Measurements from ENCODE around the gene IL22.
"Not testable (repeated sequence)": the region's sequence is repeated elsewhere in the genome, so short reads cannot be mapped to it uniquely, and the experiment has no call there.

Gene IL22

DNA sequence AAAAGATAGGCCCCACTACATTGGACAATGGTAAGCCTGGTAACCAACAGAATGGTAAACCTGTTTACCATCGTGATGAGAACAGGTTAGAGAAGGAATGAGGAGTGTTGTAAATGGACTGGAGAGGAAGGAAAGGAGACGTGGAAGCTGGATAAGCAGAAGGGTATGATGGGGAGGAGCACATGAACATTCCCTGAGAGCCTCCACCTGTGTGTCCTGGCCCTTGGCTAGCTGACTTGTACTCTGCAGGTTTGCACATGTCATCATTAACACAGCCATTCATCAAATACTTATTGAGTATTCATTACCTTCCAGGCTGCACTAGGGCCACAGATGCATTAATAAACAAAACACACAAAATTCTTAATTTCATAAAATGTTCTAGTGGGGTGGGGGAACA, 23.4 kb downstream of the IL22 start:
- no peak for DNase-seq (ENCODE audit: low read depth)

DNA sequence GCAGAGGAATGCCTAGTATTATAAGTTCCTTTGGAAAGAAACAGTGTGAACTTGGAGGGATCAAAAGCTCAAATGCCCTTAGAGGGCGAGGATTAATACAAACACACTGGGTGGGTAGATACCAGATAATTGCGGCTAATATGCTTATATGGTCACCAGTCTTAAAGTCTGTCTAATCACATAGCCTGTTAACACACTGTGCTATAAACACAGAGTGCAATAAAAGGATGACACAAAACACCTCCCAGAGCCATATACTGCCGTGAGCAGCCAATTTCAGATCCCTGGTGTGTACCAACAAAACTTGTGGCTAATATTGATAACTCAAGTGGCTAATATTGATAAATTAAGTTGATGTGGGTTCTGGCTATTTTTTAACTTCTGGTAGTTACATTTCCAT, 26.0 kb downstream of the IL22 start:
- no peak for DNase-seq (ENCODE audit: low read depth)

DNA sequence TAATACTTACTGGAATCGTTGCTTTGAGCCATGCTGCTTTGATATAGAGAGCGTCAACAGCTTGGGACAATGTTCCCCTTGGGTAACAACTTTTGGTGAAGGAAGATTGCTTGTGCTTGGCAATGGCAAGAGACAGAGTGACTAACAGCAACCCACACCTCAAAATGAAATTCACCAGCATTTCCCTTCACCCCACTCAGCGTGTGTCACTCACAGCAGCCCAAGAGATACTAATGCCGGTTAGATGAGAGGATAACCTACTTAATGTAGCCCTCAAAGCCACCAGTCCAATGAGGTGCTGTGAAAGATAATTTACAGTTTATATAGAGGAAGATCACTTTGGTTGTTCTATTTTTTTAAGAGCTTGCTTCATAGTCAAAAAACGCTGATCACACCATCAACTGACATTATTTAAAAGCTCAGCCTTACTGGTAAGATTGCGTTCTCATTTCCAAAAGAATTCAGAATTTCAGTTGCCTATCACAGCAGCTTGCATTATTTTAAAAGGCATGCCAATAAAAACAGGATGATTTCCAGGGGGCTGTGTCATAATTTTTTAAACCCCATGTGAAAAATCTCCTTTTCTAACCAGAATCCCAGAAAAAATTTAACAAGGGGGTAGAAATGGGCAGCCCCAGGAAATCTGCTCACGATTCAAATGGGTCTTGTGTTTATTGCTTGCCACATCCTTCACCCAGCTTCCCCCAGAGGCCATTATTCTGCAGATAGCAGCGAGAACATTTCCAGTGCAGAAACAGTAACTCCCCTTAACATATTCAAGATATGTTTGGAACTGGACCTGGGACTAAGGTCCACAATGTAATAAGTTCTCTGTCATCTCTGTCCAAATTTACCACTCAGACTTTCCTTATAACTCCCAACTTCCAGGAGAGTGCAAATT, 27.6 kb downstream of the IL22 start, which contains the start of gene IL26:
Gene IL26, minus strand, starts transcription at position 235 of the 901 bp plus-strand sequence. Its CDS starts 54 bp downstream, at position 181.
- DNase-seq (ENCODE audit: low read depth), result no peak

DNA sequence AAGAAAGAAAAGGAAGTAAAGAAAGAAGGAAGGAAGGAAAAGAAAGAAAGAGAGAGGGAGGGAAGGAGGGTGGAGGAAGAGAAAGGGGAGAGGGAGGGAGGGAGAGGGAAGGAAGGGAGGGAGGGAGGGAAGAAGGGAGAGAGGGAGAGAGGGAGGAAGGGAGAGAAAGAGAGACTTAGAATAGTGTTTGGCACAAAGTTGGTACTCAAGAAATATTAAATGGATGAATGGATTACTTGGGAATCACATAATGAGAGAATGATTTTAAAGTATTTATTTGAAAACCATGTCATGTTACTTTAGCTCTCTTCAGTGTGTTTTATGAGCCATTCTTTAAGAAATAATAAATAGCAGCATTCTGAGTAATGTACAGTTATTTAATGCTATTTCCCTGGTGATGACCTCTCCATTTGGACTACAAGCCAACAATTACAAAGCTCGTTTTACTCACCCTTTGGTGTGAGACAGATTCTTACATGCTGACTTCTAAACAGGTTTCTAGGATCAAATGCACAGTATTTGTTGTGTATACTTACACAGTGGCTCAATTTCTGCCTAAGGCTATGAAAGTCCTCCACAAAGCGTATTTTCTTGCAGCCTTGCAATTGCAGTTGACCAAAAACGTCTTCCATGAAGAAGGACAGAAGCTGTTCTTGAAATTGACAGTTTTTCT, 28.7 kb downstream of the IL22 start:
- no peak for DNase-seq (ENCODE audit: low read depth)

- DNase-seq (ENCODE audit: low read depth), result peak; percentile 35
These were observed 30.2 kb downstream of the IL22 start for GRCh38 chr12:68223067-68223747.

GRCh38 chr12:68222326-68222725, 31.1 kb downstream of the IL22 start:
- DNase-seq (ENCODE audit: low read depth), result no peak

GRCh38 chr12:68221497-68221896, 31.9 kb downstream of the IL22 start:
- no peak for DNase-seq (ENCODE audit: low read depth)

- DNase-seq (ENCODE audit: low read depth), result no peak
These were observed 42.5 kb downstream of the IL22 start for GRCh38 chr12:68210875-68211274.

GRCh38 chr12:68209048-68209728, 44.2 kb downstream of the IL22 start:
- DNase-seq (ENCODE audit: low read depth), result not testable (repeated sequence)

DNA sequence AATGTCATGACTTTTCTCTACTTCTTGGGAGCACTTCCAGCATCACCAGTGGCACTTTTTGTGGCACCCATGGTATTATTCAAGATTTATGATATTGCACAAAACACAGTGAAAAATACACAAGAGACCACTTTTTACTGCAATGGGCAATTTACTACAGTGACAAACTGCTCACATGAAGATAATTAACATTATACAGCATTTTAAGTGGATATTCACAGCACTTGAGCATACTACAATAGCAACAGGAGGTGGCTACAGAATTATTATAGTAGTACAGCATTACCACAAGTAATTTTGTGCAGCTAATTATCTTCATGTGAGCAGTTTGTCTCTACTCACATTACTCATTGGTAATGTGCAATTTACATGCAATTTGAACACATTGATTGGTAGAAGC, 46.1 kb downstream of the IL22 start:
- DNase-seq (ENCODE audit: low read depth), result no peak

DNA sequence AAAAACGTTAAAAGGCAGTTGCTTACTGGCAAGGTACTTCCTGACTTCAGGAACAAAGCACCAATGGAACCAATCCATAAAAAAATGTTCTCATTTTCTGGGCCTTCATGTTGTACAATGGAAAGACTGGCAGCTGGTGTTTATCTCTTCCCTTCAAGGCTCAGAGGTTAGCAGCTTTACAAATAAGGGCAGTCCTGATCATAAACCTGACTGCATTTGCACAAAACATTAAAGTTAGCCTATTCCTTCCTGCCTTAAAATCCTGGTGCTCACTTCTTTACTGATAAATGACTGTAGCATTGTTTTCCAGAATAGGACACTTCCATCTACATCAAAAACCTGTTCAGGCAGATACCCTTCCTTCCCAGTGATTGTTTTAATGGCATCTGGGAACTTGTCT, 47.0 kb downstream of the IL22 start:
- DNase-seq (ENCODE audit: low read depth), result no peak

DNA sequence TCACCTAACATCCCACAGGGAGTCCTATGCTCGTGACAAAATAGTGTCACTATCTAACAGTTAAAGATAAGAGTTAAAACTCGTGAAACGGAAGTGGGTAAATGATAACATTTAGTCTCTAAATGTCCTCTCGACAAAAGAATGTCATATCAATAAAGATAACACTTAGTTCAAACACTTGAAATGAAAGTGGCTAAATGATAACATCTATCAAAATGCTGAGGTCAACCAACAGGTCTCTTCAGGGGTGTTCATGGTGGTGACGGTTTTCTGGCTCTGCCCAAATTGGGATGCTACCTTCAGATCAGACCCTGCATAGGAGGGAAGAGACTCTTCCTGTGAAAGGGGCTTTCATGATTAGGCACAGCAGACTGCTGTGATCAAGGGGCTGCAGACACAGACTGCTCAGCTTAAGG, 49.9 kb downstream of the IL22 start:
- no peak for DNase-seq (ENCODE audit: low read depth)

DNA sequence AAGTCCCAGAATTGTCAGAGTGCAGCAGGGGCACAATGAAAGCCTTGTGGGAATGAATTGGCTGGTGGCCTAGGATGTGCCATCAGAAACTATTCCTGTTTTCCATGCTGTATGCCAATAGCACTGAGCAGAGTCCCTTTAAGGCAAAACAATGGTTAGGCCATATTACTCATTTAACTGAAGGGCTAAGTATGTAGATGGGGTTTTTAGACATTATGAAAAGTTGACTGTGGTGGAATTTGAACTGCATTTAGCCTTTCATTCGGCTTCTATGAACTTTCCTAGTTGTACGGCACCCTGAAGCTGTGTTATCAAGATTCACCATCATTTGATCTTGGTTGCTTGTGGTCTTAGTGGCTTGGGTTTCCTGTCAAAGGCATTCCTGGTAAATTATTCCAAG, 52.5 kb downstream of the IL22 start:
- DNase-seq (ENCODE audit: low read depth), result no peak

GRCh38 chr12:68199127-68199526, 54.3 kb downstream of the IL22 start:
- no peak for DNase-seq (ENCODE audit: low read depth)

DNA sequence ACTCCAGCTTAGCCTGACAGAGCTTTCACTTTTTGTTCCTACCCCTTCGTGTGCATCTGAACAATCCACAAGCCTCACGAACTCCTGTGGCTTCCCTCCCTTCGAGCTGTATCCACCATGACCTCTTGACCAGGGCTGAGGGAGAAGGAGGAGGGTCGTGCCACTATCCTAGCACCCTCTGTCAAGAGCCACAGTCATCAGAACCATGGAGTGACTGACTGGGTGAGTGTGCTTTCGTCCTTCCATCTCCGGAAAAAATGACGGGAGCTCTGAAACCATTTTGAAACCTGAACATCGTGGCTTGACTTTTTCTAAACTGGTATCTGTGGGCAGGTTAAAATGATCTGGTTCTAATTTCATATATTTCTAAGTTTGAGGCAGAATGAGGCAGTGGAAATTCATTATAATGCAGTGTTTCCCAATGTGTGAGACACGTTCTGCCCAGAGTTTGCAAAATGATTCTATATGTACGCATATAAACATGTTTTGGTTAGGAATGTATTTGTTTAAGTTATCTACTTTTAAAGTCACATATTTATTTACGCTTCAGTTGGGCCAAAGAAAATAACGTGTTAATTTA, 54.8 kb downstream of the IL22 start:
- no peak for DNase-seq (ENCODE audit: low read depth)

All from stimulated activated CD8-positive, alpha-beta memory T cell treated with anti-CD3 and anti-CD28 coated beads, Interleukin-7, amount 100 ng/mL, for 24 hours (primary cell).